OCI-LY7 (cell line): ENCODE results near the gene CYP2A7.
"Not testable (repeated sequence)": the region's sequence is repeated elsewhere in the genome, so short reads cannot be mapped to it uniquely, and the experiment has no call there.

Experiments used
- CTCF ChIP-seq: fragments of 200-600 bp; sonication (generic); conservative IDR thresholded peaks from 2 replicates; pipeline ENCODE4 v1.5.1; 2014; ENCODE audit warnings: mild to moderate bottlenecking, antibody characterized with exemption, low read length, moderate library complexity, mixed read lengths
- EZH2phosphoT487 ChIP-seq: fragments of 200-600 bp; sonication (generic); IDR thresholded peaks from 2 replicates; pipeline ENCODE4 v1.6.1; 2018; ENCODE audit warnings: low read depth, borderline replicate concordance, mild to moderate bottlenecking, mixed run types, antibody characterized with exemption, low read length, moderate library complexity, mixed read lengths

- TF ChIP-seq CTCF, EZH2phosphoT487: not testable (repeated sequence)
Observed at GRCh38 chr19:40918303-40918702, 36.3 kb upstream of the CYP2A7 start.
